Prostate gland (tissue), 2 donors: ENCODE data around the gene STAB2.

ENCODE experiments used
- CTCF ChIP-seq, 4 experiments: fragments of 200-600 bp in 2 of 4; fragments of 450-650 bp in 2 of 4; sonication (generic) in 2 of 4; IDR thresholded peaks; 1 replicate in 3 of 4; 2 replicates in 1 of 4; pipeline ENCODE4 v1.5.1; 2016 to 2019; ENCODE audit warnings: antibody characterized with exemption in 4 of 4, mild to moderate bottlenecking in 2 of 4, moderate library complexity in 2 of 4
- POLR2A ChIP-seq: fragments of 450-650 bp; IDR thresholded peaks from one replicate; pipeline ENCODE4 v1.6.1; 2016; ENCODE audit warnings: antibody characterized with exemption, mild to moderate bottlenecking

GRCh38 chr12:103647267-103647666, 60.2 kb downstream of the STAB2 start:
- TF ChIP-seq CTCF (IDR thresholded peaks at IDR 0.05) (no peak), POLR2A (no peak)
